GM23338 (cell line): ENCODE data around the gene PDZD7. TPM values are rescaled to one million over a fixed set of nuclear protein-coding genes. Genes with fewer than 3 reads are reported as not detected.

Source experiments
- ATAC-seq: fragments of 200-7000 bp; cut with Tn5 transposase; 3 replicates; pipeline ENCODE4 v1.9.1; 2020
- DNase-seq: peaks from one replicate; pipeline ENCODE4 v3.0.0-alpha.2; 2015; ENCODE audit warnings: low spot score
- H2AFZ ChIP-seq: fragments of 200-600 bp; sonication (generic); 2 replicates; pipeline ENCODE4 v1.8.0; 2016; ENCODE audit warnings: antibody characterized with exemption, mild to moderate bottlenecking, moderate library complexity
- H3F3A ChIP-seq: fragments of 200-600 bp; sonication (generic); replicated peaks from 2 replicates; pipeline ENCODE4 v1.8.0; 2017; ENCODE audit warnings: antibody characterized with exemption, mixed run types, low read depth
- H3K27ac ChIP-seq: fragments of 200-600 bp; sonication (generic); 2 replicates; pipeline ENCODE4 v1.6.1; 2016; ENCODE audit warnings: low read depth
- H3K27me3 ChIP-seq: fragments of 200-600 bp; sonication (generic); 2 replicates; pipeline ENCODE4 v1.8.0; 2016; ENCODE audit warnings: mild to moderate bottlenecking, mixed run types, moderate library complexity; ENCODE audit not compliant: insufficient read depth
- H3K36me3 ChIP-seq: fragments of 200-600 bp; sonication (generic); 2 replicates; pipeline ENCODE4 v1.8.0; 2016; ENCODE audit warnings: mild to moderate bottlenecking; ENCODE audit not compliant: insufficient read depth
- H3K4me1 ChIP-seq: fragments of 200-600 bp; sonication (generic); 2 replicates; pipeline ENCODE4 v1.8.0; 2016; ENCODE audit warnings: mild to moderate bottlenecking, moderate library complexity; ENCODE audit not compliant: insufficient read depth
- H3K4me2 ChIP-seq: fragments of 200-600 bp; sonication (generic); 2 replicates; pipeline ENCODE4 v1.7.1; 2017; ENCODE audit warnings: mixed run types
- H3K4me3 ChIP-seq: fragments of 200-600 bp; sonication (generic); 2 replicates; pipeline ENCODE4 v1.6.1; 2016; ENCODE audit warnings: mixed run types
- H3K79me2 ChIP-seq: fragments of 200-600 bp; sonication (generic); replicated peaks from 2 replicates; pipeline ENCODE4 v1.8.0; 2017; ENCODE audit warnings: mild to moderate bottlenecking; ENCODE audit not compliant: insufficient read depth
- H3K9me2 ChIP-seq: fragments of 200-600 bp; sonication (generic); 2 replicates; pipeline ENCODE4 v1.8.0; 2017; ENCODE audit not compliant: insufficient read depth
- H4K20me1 ChIP-seq: fragments of 200-600 bp; sonication (generic); replicated peaks from 2 replicates; pipeline ENCODE4 v1.8.0; 2017; ENCODE audit warnings: mild to moderate bottlenecking; ENCODE audit not compliant: insufficient read depth
- H3K27ac Mint-ChIP-seq: 2 replicates; pipeline ENCODE4 v1.8.0; 2020; ENCODE audit warnings: inconsistent platforms, mild to moderate bottlenecking, moderate library complexity, mixed read lengths
- H3K27me3 Mint-ChIP-seq: 3 replicates; pipeline ENCODE4 v1.8.0; 2022; ENCODE audit warnings: low read depth, mild to moderate bottlenecking, moderate library complexity, mixed read lengths, inconsistent platforms; ENCODE audit not compliant: insufficient read depth, poor library complexity
- H3K36me3 Mint-ChIP-seq: 3 replicates; pipeline ENCODE4 v1.8.0; 2021; ENCODE audit warnings: low read depth, mild to moderate bottlenecking, inconsistent platforms, moderate library complexity, mixed read lengths
- H3K4me1 Mint-ChIP-seq: 3 replicates; pipeline ENCODE4 v1.8.0; 2020; ENCODE audit warnings: mild to moderate bottlenecking, inconsistent platforms, mixed read lengths
- H3K4me3 Mint-ChIP-seq: 3 replicates; pipeline ENCODE4 v1.8.0; 2021; ENCODE audit warnings: moderate library complexity, mild to moderate bottlenecking, inconsistent platforms, mixed read lengths
- H3K9me3 Mint-ChIP-seq: 3 replicates; pipeline ENCODE4 v1.8.0; 2020; ENCODE audit warnings: moderate library complexity, mild to moderate bottlenecking, inconsistent platforms, mixed read lengths
- EZH2 ChIP-seq: fragments of 200-600 bp; sonication (generic); IDR thresholded peaks from one replicate; pipeline ENCODE4 v1.8.0; 2017; ENCODE audit warnings: antibody characterized with exemption, mild to moderate bottlenecking, low read depth; ENCODE audit not compliant: unreplicated experiment
- JUNB ChIP-seq: IDR thresholded peaks from one replicate; pipeline ENCODE4 v1.6.1; 2016; ENCODE audit warnings: antibody characterized with exemption; ENCODE audit not compliant: unreplicated experiment
- POLR2AphosphoS5 ChIP-seq: IDR thresholded peaks from 2 replicates; pipeline ENCODE4 v1.6.1; 2016; ENCODE audit warnings: antibody characterized with exemption, low read depth
- ZNF331 ChIP-seq: fragments of 250-450 bp; sonication (Bioruptor Pico); IDR thresholded peaks from 2 replicates; pipeline ENCODE4 v1.5.0; 2020; ENCODE audit warnings: low read depth, mild to moderate bottlenecking, moderate library complexity
- polyA plus RNA-seq: library from polyadenylated mRNA; unstranded; fragments of >200 nt; fragmentation: Nextera tagmentation; extraction: Ambion mirVana; gene quantifications from 2 replicates; pipeline ENCODE4 v1.2.1, GENCODE V29; 2016
- total RNA-seq: library from RNA; depleted of rRNA; stranded (reverse); fragments of >200 nt; shearing (Covaris generic); gene quantifications from 2 replicates; pipeline ENCODE4 v1.2.3, GENCODE V29; 2014
- TF ChIP-seq, protein P1 (sequence below): IDR thresholded peaks from 2 replicates; pipeline ENCODE4 v1.6.1; 2016; ENCODE audit warnings: antibody characterized with exemption

PDZD7 gene
- total and polyA plus RNA-seq, 2 experiments from 2014 or later: 1.7 to 2.3 TPM

DNA sequence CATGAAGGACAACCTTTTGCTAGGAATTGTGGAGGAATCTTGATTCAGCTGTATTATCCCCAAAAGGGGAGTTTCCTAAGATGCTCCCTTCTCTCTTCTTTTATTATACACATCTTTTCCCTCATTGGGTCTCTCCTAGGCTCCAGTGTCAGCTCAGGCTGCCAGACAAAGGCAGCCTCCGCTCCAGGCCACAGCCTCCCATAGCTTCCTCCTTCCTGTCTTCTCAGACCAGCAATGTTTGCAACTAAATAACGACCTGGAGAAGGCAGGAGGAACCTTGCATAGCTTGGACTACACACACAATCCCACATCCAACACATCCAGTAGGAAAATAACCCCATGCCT, 12.4 kb upstream of the PDZD7 start:
- Histone ChIP-seq H3K9me2 (no peaks in the 10 kb centered on the region), H3K36me3 (no peaks in the 10 kb centered on the region), H3K79me2 (no peaks in the 10 kb centered on the region), H3K27ac (0 out of 2 replicates have a peak overlapping the region, but pooled peaks have one; percentile 28), H2AFZ (peak overlapping the region; percentile 96), H3F3A (peaks cover 8% of the 10 kb centered on the region; the same call in 1 of the 2 replicates), H3K4me3 (peak overlapping the region; percentile 57), H3K4me2 (peak overlapping the region; percentile 86), H3K27me3 (peaks cover 70% of the 10 kb centered on the region), H4K20me1 (0 out of 2 replicates have a peak, but pooled peaks cover 6% of the 10 kb centered on the region), H3K4me1 (peaks cover 23% of the 10 kb centered on the region)
- Mint-ChIP-seq H3K4me3 (peak overlapping the region; percentile 90), H3K36me3 (no peaks in the 10 kb centered on the region), H3K4me1 (peaks cover 31% of the 10 kb centered on the region), H3K27ac (0 out of 2 replicates have a peak overlapping the region, but pooled peaks have one; percentile 9), H3K27me3 (peaks cover 62% of the 10 kb centered on the region), H3K9me3 (no peaks in the 10 kb centered on the region)
- DNase-seq (no peak), ATAC-seq (no peak)
- TF ChIP-seq EZH2 (peak; percentile 11), JUNB (no peak)

DNA sequence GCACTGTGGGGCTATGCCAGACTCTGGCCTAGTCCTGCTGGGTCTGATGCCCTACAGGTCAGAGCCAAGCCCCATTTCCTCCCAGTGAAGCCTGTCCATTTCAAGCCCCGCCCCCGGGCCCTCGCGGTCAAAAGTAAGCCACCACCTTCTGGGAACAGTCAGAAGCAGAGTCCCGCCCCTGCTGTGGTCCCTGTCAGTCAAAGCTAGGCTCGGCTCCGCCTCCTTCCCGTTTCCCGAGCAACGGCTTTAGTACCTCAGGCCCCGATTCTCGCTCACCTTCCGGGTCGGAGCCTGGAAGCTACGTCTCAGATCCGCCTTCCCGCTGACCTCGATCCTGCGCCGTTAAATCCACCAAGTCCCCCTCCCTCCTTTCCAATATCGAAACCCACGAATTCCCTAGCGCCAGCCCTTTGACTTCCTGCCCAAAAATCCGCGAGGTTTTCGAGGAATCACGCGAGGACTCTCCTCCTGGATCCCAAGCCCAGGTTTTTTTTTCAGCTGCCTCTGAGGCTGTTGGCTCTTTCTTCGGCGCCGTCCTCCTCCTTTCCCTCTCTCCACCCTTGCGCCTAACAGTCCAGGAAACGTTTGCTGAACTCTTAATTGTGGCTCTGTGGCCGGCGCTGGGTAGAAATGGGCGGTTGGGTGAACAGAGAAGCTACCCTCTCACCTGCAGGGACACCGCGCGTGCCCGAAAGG, 11.9 kb upstream of the PDZD7 start:
- Mint-ChIP-seq H3K36me3 (no peaks in the 10 kb centered on the region), H3K4me1 (peaks cover 33% of the 10 kb centered on the region), H3K27ac (peak overlapping the region; percentile 70; the same call in 1 of the 2 replicates), H3K9me3 (no peaks in the 10 kb centered on the region), H3K27me3 (peaks cover 62% of the 10 kb centered on the region), H3K4me3 (peak overlapping the region; percentile 90)
- H3K27me3 ChIP-seq: peaks cover 65% of the 10 kb centered on the region
- DNase-seq (peak; percentile 99), ATAC-seq (peak; percentile 74)
- H3K79me2 ChIP-seq: no peaks in the 10 kb centered on the region
- peak overlapping the region; percentile 86 for H3K4me2 ChIP-seq
- no peak for TF ChIP-seq JUNB
- TF ChIP-seq, protein P1, sequence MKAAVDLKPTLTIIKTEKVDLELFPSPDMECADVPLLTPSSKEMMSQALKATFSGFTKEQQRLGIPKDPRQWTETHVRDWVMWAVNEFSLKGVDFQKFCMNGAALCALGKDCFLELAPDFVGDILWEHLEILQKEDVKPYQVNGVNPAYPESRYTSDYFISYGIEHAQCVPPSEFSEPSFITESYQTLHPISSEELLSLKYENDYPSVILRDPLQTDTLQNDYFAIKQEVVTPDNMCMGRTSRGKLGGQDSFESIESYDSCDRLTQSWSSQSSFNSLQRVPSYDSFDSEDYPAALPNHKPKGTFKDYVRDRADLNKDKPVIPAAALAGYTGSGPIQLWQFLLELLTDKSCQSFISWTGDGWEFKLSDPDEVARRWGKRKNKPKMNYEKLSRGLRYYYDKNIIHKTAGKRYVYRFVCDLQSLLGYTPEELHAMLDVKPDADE: no peak
- TF ChIP-seq POLR2AphosphoS5: peak; percentile 39; the same call in 1 of the 2 replicates
- TF ChIP-seq EZH2: peak; percentile 71
- H3K27ac ChIP-seq: peak overlapping the region; percentile 28; the same call in 1 of the 2 replicates
- H3K4me1 ChIP-seq: peaks cover 21% of the 10 kb centered on the region
- H3K36me3 ChIP-seq: no peaks in the 10 kb centered on the region
- H3K9me2 ChIP-seq: no peaks in the 10 kb centered on the region
- peak overlapping the region; percentile 96 for H2AFZ ChIP-seq
- 0 out of 2 replicates have a peak, but pooled peaks cover 6% of the 10 kb centered on the region for H4K20me1 ChIP-seq
- peak overlapping the region; percentile 57 for H3K4me3 ChIP-seq
- H3F3A ChIP-seq: 0 out of 2 replicates have a peak, but pooled peaks cover 6% of the 10 kb centered on the region

DNA sequence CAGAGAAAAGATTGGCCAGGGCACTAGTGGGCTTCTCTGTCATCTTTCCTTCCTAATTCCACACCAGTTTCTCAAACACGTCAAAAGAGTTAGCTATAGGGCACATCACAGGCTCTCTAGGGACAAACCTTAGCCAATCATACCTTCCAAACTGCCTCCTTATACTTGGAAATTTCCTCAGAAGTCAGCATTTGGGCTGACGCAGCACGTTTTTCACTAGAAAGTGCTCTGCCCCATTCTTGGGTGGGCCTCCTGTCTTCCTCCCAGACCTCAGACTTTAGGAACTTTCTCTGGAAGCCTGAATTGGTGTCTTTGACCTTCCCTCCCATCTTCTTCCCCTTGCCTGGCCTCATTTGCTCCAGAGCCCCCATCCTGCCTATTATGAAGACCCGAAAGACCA, 11.2 kb upstream of the PDZD7 start:
- peaks cover 27% of the 10 kb centered on the region for H3K4me1 Mint-ChIP-seq
- Histone ChIP-seq H3K79me2 (no peaks in the 10 kb centered on the region), H3F3A (0 out of 2 replicates have a peak, but pooled peaks cover 6% of the 10 kb centered on the region), H4K20me1 (0 out of 2 replicates have a peak, but pooled peaks cover 6% of the 10 kb centered on the region), H3K9me2 (no peaks in the 10 kb centered on the region), H3K4me2 (peak overlapping the region; percentile 86; the same call in 1 of the 2 replicates), H3K27ac (no peak overlapping the region), H3K27me3 (peaks cover 58% of the 10 kb centered on the region), H3K4me1 (peaks cover 19% of the 10 kb centered on the region), H2AFZ (no peak overlapping the region), H3K36me3 (no peaks in the 10 kb centered on the region), H3K4me3 (peak overlapping the region; percentile 57)
- peaks cover 56% of the 10 kb centered on the region for H3K27me3 Mint-ChIP-seq
- ATAC-seq (no peak), DNase-seq (no peak)
- no peaks in the 10 kb centered on the region for H3K9me3 Mint-ChIP-seq
- TF ChIP-seq EZH2 (peak; percentile 32), ZNF331 (CRISPR knock-in tag) (no peak)
- peak overlapping the region; percentile 90 for H3K4me3 Mint-ChIP-seq
- no peaks in the 10 kb centered on the region for H3K36me3 Mint-ChIP-seq
- no peak overlapping the region for H3K27ac Mint-ChIP-seq
